Kidney epithelial cell (primary cell): Measurements from ENCODE around the gene CFAP61. TPM values are rescaled to one million over a fixed set of nuclear protein-coding genes. Genes with fewer than 3 reads are reported as not detected.

Source experiments
- DNase-seq: peaks from one replicate; pipeline ENCODE4 v3.0.0-alpha.2; 2010; ENCODE audit warnings: low read depth
- H3K27me3 ChIP-seq: 2 replicates; pipeline ENCODE4 v1.6.0; 2011; ENCODE audit warnings: low read length; ENCODE audit not compliant: control insufficient read depth, insufficient read depth
- H3K36me3 ChIP-seq: 2 replicates; pipeline ENCODE4 v1.5.1; 2011; ENCODE audit warnings: low read length; ENCODE audit not compliant: control insufficient read depth, insufficient read depth
- H3K4me3 ChIP-seq: 2 replicates; pipeline ENCODE4 v1.5.1; 2011; ENCODE audit warnings: low read depth, mild to moderate bottlenecking, control low read depth, low read length
- CTCF ChIP-seq: IDR thresholded peaks from 2 replicates; pipeline ENCODE4 v1.5.1; 2011; ENCODE audit warnings: mild to moderate bottlenecking, moderate library complexity, low read length, control low read depth, inconsistent platforms; ENCODE audit not compliant: insufficient read depth, poor library complexity, severe bottlenecking
- total RNA-seq: library from RNA; depleted of rRNA; stranded (reverse); fragments of >200 nt; gene quantifications from 2 replicates; pipeline ENCODE4 v1.2.3, GENCODE V29; 2015

CFAP61 gene
- total RNA-seq, 1 donor from 2014 or later = not detected

- no peak for TF ChIP-seq CTCF
- no peak for DNase-seq
- H3K4me3 ChIP-seq = no peak overlapping the region
Observed at GRCh38 chr20:20368418-20369249, 316.3 kb downstream of the CFAP61 start.

GRCh38 chr20:20369250-20370093 lies 317.1 kb downstream of the CFAP61 start:
- DNase-seq = no peak
- peaks cover 83% of the 10 kb centered on the region for H3K27me3 ChIP-seq

More at GRCh38 chr20:20368418-20369249, 316.3 kb downstream of the CFAP61 start:
- H3K27me3 ChIP-seq = peaks cover 89% of the 10 kb centered on the region
- no peaks in the 10 kb centered on the region for H3K36me3 ChIP-seq

GRCh38 chr20:20370094-20370575 lies 317.8 kb downstream of the CFAP61 start:
- DNase-seq = no peak
- peaks cover 80% of the 10 kb centered on the region for H3K27me3 ChIP-seq
- TF ChIP-seq CTCF = no peak
- no peaks in the 10 kb centered on the region for H3K36me3 ChIP-seq
- H3K4me3 ChIP-seq = no peak overlapping the region

More at GRCh38 chr20:20369250-20370093, 317.1 kb downstream of the CFAP61 start:
- Histone ChIP-seq H3K36me3 (no peaks in the 10 kb centered on the region), H3K4me3 (no peak overlapping the region)
- TF ChIP-seq CTCF = no peak

GRCh38 chr20:20371083-20371482 lies 318.8 kb downstream of the CFAP61 start:
- DNase-seq = no peak
- no peak overlapping the region for H3K4me3 ChIP-seq
- peaks cover 78% of the 10 kb centered on the region for H3K27me3 ChIP-seq
- no peaks in the 10 kb centered on the region for H3K36me3 ChIP-seq
- no peak for TF ChIP-seq CTCF

GRCh38 chr20:20371681-20372080 lies 319.3 kb downstream of the CFAP61 start:
- Histone ChIP-seq H3K4me3 (no peak overlapping the region), H3K27me3 (peaks cover 74% of the 10 kb centered on the region), H3K36me3 (no peaks in the 10 kb centered on the region)
- no peak for DNase-seq
- TF ChIP-seq CTCF = no peak
